ENCODE measurements around the gene OTOG.

DNA sequence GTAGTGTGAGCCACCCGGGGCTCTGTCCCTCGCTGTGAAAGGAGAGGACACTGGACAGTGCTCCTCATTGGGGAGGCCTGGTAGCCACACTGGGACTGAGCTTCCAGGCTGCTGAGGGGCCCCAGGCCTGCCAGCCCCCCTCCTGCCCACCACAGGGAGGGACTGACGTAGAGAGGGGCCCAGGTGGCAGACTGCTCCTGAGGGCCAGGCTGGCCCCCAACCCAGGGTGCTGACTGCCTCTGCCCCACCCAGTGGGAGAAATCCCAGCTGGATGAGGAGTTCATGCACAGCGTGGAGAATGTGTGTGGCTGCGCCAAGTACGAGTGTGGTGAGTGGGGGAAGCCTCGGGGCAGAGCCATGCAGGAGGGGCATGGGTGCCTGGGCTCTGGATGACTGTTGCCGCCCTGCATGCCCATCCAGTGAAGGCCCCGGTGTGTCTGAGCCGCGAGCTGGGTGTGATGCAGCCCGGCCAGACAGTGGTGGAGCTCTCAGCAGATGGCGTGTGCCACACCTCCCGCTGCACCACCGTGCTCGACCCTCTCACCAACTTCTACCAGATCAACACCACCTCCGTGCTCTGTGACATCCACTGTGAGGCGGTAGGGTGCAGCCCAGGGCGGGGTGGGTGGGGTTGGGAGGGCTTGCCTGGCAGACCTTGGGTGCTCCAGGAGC lies 93.6 kb downstream of the OTOG start:
- TF ChIP-seq, protein P1, sequence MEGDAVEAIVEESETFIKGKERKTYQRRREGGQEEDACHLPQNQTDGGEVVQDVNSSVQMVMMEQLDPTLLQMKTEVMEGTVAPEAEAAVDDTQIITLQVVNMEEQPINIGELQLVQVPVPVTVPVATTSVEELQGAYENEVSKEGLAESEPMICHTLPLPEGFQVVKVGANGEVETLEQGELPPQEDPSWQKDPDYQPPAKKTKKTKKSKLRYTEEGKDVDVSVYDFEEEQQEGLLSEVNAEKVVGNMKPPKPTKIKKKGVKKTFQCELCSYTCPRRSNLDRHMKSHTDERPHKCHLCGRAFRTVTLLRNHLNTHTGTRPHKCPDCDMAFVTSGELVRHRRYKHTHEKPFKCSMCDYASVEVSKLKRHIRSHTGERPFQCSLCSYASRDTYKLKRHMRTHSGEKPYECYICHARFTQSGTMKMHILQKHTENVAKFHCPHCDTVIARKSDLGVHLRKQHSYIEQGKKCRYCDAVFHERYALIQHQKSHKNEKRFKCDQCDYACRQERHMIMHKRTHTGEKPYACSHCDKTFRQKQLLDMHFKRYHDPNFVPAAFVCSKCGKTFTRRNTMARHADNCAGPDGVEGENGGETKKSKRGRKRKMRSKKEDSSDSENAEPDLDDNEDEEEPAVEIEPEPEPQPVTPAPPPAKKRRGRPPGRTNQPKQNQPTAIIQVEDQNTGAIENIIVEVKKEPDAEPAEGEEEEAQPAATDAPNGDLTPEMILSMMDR (IDR thresholded peaks at IDR 0.05), result no peak
- TF ChIP-seq POLR2A (IDR thresholded peaks at IDR 0.05), result no peak
